GM18502 (cell line): ENCODE data around the gene HNRNPH1.

Experiments used
- ATAC-seq: cut with Tn5 transposase; IDR thresholded peaks from one replicate; pipeline ENCODE4 v1.9.1; 2021; ENCODE audit warnings: mild to moderate bottlenecking; ENCODE audit not compliant: unreplicated experiment, poor library complexity

Gene HNRNPH1

DNA sequence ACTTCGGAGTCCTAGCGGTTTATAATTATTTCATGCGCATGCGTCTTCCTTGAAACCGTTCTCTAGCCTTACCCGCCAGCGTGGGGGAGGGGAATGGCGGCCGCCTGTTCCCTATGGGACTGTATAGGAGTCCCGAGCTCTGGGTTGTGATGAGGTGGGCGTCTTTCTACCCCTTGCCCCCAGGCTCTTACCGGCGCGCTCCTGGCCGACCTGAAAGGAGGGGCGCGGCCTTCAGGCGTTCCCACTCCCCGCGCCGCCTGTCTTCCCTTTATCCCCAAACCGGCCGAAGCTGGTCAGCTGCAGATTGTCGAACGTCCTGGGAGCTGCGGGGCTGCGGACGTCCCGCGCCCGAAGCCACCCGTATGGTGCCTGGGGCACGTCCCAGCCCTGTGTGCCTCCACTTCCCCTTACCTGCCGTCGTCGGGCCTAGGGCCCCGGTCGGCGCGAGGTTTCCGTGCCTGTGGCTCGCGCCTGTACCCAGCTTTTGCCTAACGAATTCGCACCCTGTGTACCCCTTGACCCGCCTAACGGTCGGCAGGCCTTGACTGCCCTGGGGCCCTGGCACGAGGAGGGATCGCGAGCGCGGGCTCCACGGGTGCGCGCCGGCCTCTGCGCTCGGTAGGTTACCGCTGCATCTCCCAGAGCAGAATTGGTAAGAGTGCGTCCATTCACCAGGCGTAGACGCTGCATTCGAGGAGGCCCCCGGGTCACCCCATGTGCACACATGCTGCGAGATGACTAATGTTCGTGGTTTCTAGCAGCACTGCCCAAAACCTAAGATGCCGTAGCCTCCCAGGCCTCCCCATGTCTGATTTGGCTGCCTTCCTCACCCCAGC, 653 bp upstream of the HNRNPH1 start:
- peak; percentile 7 for ATAC-seq

DNA sequence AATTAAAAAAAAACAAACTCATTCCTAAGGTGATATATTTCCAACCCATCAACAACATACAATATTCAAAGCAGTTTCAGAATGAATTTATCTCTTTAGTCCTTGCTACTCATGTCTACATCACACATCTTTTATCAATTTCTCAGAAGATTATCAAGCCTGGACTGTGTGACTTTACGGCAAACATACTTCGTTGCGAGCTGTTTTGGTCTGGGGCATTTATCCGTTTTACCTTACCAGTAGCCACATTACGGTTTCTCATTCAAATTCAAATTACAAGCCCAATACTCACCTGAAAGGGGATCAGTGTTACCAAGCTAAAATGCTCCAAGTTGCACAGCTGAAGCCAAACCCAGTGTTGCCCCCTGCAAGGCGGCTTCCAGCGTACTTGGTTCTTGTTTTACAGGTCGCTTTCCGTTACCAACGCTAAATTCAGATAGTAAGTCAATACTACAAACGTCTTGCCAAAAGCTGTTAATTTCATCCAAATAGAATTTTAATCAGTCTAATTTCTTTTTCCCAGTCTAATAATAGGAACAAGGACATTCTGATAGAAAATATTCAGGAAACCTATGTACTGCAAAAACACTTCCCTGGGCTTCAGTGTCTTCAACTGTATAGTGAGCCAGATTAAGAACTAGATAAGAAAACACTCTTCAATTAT, 1.8 kb downstream of the HNRNPH1 start:
- no peak for ATAC-seq

DNA sequence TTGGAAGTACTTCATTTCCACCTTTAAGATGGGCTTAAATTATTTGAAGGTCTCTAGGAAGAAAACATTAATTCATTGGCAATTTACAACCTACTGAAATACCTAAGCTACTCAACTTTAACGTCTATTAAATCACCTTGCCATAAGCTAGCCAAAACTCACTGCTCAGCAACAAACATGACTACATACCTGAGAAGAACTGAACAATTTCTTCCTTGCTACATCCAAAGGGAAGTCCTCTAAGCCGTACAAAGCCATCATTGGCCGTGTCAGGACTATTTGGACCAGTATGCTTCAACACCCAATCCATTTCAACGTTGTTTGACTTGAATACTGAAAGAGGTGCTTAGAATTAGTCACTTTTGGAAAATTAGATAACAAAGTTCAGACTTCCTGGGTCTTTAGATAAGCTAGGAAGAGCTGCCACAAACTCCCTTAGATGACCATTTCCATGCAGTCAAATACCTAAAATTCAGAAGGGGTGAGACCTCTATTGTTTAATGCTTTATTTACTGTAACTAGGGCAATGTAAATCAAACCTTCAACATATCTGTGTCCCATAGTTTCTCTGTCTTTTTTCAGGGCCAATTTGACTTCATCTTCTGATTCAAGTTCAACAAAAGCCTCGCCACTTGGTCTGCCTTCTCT, 2.6 kb downstream of the HNRNPH1 start:
- no peak for ATAC-seq

DNA sequence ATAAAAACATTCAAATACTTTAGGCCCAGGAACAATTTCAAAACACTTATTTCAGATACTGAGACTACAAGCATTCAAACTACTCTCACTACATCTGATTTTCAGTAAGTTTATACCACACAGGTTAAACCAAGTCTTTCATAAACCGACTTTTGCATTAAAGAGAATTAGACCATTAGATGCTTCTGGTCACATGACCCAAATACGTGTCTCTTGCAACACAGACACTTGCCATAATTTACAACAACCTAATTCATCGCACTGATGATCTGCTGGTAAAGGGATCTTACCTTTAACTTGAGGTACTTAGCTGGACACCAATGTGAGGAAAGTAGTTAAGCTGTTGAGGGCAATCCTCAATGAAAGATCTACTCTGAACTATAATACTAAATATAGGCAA, 3.2 kb downstream of the HNRNPH1 start:
- ATAC-seq = no peak

DNA sequence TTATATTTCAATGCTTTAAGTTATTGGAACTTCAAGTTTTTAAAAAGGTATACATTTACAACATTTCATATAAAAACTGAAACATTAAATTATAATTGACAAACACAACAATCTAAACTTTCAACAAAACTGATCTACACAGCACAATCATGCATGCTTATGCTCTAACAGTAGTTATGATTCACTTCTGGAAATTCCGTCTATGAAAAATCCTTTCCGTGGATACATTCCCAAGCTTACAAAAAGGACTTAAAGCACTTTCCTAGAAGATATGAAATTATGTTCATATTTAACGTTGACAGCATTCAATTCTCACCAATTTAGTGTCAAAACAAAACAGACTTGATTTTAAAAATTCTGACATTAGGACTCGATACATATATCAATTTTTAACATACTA, 3.7 kb downstream of the HNRNPH1 start:
- no peak for ATAC-seq

DNA sequence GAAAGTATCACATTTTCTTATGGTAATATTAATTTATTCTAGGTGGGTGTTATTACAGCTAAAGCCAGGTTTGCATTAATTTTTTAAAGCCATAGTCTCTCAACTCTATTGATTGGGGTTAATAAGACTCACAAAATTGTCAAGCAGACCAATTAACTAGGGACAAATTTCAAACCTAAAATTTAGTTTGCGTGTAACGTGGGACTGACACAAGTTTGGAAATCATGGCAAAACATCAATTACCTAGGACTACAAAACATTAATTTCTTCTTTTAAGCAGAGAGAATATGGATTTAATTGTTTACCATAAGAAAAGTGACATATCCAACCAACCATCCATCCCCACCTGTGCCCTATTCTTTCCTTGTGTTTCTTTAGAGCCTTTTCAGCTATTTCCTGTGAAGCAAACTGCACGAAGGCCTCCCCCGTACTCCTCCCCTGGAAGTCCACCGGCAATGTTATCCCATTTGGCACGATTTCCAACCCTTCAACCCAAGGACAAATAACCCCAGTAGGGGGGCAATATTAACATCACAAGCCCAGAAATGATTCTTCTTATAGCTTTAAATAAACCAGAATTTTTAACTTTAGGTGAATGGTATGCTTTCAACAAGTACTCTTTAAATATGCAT, 4.4 kb downstream of the HNRNPH1 start:
- ATAC-seq = no peak

DNA sequence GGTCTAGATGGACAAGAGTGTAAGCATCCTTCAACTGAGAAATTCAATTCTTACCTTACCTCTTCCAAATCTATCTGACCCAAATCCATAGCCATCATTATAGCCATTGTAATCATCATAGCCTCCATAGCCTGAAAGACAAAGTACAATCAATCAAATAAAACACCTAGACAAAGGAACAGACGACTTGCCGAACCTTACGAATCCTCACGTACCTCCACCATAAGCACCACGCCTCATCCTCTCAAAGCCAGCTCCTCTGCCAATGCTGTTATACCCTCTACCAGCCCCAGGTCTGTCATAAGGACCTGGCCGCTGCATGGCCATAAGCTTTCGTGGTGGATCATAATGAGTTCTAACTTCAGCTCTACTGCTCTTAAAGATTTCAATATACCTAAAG, 5.5 kb downstream of the HNRNPH1 start:
- no peak for ATAC-seq

DNA sequence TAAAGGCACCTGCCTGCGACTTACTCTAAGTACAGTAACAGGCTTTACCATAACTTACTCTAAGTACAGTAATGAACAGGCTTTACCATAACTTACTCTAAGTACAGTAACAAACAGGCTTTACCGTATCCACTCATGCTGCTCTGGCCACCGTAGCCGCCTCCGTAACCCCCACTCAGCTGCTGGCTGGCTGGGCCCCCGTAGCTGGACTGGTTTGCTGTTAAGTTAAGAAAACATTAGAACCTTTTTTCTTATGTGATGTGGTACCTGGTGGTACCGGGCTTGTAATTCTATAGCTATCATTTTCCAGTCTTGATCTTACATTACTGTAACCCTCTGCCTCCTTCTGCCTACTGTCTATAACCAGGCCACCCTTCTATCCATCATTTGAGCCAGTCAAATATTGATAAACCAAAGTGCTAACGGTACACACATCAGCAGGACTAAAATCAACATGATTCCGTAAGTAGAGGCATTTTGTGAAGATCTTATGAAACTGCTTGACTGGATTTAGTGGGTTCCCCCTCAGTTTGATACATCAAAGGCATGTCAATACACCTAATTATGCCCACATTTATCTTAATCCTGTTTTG, 7.4 kb downstream of the HNRNPH1 start:
- ATAC-seq = no peak

DNA sequence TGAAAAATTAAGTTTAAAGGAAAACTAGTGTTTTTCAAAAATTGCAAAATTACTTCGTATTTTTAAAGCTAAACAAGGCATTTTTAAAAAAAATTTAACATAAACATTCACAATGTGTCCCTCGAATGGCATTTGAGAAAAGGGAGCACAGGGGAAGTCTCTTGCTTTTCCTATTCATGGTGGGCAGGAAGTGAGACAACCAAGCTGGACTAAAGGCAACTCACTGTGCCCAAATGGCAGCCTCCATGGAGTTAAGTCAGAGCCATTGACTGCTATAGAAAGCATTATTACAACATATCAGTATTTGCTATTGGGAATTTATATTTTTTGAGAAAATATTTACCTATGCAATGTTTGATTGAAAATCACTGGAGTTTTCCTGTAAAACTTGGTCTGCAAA, 8.3 kb downstream of the HNRNPH1 start:
- ATAC-seq = no peak

DNA sequence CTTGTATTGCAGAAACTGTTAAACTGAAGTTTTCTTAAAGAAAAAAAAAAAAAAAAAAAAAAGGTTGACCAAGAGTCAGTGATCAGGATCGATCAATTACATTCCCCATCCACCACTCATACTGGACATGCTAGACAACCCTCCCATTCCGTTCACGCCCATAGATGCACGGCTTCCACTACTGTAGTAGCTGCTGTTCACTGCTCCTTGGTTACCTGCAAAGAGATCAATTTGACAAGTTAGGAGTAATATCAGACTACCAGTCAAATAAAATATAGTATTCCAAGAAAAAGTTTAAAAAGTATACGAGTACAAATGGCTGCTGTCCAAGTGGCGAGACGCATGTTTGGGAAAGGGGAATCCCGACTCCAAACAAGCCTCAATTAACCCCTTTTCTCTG, 8.7 kb downstream of the HNRNPH1 start:
- no peak for ATAC-seq

DNA sequence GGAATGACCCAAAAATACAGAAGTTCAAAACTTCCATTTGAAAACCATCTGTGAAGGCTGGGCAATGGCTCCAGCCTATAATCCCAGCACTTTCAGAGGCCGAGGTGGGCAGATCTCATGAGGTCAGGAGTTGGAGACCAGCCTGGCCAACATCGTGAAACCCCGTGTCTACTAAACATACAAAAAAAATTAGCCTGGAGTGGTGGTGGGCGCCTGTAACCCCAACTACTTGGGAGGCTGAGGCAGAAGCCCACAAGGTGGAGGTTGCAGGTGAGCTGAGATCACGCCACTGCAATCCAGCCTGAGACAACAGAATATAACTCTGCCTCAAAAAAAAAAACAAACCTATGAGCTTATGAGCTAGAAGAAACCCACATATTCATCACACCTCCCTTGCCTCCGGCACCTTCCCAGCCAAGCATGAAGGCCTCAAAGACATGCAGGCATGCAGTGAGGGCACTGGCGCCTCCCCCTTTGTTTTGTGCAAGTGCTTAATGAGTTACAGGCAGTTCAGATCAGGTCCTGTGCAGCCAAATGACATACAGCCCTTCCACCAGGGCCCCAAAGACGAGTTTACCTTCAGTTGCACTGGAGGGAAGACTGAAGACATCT, 9.9 kb downstream of the HNRNPH1 start:
- ATAC-seq = no peak

DNA sequence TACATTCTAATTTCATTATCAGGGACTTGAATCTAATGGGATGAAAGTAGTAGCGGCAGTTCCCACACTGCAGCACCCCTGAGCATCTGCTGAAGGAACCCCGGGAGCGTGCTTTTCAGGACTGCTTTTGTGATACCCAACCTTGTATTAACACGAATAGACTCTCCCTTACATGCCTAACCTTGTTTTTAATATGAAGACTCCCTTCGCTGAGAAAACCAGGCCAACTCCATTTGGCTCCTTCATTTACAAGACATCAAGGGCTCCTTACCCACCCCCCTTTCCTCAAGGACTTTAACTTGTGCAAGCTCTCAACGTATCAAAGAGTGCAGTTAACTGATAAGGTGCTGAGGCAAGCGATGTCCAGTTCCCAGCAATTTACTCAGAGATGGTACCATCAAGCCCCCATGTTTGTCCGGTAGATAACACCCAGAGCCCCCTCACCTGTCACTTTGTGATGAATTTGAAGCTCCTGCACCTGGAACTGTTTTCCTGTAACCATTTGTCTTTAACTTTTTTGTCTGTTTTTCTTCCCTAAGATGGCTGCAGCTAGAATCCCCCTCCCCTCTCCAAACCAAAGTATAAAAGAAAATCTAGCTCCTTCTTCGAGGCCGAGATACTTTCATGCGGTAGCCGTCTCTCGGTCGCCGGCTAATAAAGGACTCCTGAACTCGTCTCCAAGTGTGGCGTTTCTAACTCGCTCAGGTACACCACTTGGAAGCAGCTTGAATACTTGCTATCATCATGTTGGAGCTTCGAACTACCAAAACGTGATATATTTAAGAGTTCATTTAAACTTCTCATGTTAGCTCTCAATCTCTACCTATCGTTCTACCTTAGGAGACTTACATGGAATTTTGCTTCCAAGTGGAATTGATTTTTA, 10.7 kb downstream of the HNRNPH1 start:
- ATAC-seq = no peak

DNA sequence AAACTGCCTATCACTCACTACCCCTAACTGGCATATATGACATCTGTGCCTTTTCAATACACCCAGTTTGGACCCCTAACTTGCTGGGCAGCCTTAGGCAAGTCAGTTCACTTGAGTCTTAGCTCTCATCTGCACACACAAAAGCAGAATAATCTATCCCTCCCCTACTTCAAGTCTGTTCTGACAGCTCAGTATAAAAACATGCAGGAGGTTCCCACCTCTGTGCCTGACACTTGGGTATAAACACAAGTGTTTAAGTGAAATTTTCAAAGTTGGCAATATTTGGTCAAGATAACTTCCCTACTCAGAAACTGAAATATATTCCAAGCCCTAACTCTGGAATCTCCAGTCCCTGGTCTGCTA, 12.6 kb downstream of the HNRNPH1 start:
- ATAC-seq = no peak

DNA sequence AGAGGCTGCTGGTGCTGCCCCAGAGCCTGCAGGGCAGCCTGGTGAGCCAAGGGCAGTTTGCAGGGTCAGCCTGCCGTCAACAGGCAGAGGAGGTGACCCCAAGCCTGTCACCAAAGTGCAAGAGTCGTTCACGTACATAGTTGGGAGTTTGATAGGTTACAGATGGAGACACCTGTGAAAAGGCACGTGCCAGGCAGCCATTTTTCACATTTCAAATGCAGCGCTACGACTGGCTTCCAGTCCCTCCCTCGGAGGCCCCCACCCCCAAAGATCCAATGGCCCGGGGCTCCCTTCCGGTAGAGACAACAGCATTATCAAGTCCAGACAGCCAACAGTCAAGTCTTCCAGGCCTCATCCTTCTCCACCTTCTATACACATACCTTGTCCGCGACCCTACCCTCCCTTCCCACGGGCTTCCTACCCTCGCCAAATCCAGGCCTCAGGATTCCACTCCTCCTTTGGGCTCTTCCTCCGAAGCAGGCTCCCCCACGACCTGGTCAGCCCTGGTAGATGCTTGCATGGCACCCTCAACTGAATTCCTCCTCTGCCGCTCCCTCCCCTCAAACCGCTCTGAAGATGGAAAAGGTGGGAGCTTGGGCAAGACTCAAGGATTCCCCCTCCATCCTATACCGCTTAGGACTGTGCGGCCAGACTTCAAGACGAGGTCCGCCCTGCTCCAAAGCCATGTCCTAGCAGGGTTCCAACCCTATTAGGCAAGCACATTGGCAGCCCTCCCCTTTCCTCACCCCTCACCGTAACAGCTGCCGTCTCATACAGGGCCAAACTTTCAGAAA, 13.2 kb downstream of the HNRNPH1 start:
- ATAC-seq = no peak

DNA sequence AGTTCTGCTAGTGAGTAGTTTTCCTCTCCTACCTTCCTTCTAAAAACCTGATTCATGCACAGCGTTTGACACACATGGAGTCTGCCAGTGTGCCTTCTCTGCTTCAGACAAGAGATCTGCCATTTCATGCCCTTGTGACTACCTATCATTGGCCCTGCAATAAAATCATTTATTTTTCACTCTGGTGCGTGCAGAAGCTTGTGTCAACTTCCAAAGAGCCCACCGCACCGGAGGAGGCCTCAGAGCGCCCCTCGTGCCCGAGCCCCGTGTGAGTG, 13.7 kb downstream of the HNRNPH1 start:
- ATAC-seq = no peak

DNA sequence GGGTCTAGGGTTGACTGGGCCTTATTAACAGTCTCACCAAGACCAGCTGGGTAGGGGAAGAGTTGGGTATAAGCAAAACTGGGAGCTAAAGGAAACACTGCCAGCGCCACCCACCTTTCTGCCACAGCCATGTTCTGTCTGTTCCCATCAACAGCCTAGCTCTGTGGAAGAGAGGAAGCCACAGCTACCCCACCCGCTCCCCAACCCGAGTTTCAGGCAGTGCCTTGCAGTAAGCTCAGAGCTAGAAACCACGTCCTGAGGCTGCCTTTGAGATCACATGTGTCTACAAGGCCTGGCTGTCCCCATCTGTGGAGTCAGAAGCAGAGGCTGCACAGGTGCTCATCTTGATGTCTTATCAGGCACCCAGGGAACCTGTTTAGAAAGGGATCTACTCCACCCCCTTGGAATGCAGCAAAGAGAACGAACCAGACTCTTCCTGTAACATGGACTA, 15.3 kb downstream of the HNRNPH1 start:
- ATAC-seq = no peak

DNA sequence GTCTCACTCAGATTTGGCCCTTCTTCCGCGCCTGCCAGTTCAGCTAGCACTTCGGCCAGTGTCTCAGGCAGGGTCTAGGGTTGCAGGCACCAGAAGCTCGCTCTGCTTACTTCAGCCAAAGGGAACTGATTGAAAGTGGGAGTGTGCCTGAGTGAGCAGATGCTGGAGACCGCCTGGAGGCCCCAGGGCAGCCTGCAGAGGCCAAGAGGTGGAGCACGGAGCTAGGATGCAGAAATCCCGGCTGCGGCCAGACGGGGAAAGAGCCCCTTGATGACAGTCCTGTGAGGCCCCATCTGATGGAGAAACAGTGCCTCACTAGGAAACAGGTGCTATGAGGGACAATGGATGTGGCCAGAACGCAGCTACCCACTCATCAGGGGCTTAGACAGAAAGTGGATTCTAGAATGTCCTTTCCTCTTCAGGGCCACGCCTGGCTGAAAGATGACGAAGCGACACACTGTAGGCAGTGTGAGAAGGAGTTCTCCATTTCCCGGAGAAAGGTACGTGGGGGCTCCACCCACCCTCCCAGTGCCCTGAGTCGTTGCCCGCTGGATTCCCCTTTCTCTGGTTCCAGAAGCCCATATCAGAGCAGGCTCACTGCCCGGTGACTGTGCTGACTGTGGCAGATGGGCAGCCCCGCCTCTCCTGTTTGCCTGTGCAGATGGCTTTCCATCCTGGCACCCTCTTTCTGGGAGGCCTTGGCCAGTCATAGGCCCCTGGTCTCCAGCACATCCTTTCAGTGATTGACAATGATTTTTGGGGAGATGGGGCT, 16.1 kb downstream of the HNRNPH1 start:
- ATAC-seq = no peak

DNA sequence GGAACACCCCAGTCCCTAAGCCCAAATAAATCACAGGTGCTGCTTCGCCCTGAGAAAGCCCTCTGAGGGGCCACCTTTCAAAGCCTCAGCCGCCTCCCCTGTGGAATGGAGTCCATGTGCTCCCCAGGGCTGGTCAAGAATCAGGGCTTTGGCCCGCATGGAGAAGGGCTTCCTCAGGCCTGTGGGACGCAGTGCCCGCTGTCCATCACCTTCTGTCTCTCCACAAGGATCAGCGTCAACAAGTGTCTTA, 16.6 kb downstream of the HNRNPH1 start:
- ATAC-seq = no peak
